ENCODE data around the gene USH2A.
"Not testable (repeated sequence)": the region's sequence is repeated elsewhere in the genome, so short reads cannot be mapped to it uniquely, and the experiment has no call there.

Gene USH2A

GRCh38 chr1:216389774-216390173 lies 33.5 kb downstream of the USH2A start:
- TF ChIP-seq POLR2AphosphoS5 (IDR thresholded peaks at IDR 0.05; ENCODE audit: low read depth, low read length) (no peak), TAF1 (IDR thresholded peaks at IDR 0.05; ENCODE audit: borderline replicate concordance, low read depth, low read length) (no peak), POLR2A (IDR thresholded peaks at IDR 0.05; ENCODE audit: low read depth, low read length) (no peak)
- DNase-seq (ENCODE audit: insufficient read length) (no peak), FAIRE-seq (no peak)

DNA sequence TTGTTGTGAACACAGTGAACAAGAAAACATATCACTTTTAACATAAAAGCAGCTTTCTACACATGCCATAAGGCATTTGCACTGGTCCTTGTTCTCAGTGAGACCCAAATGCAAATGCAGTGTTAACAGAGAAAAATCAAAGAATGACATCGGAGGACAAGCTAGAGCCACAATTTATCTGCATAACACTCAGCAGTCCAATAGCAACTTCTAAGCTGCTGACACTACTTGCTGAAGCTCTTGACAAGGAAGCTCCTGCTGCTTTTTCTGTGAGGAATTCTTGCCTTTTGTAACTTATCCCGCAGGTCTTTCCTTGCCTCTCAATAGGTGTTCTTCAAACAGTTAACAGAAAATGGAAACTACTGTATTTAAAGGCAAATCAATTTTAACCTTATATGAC lies 34.7 kb downstream of the USH2A start:
- TF ChIP-seq POLR2AphosphoS5 (IDR thresholded peaks at IDR 0.05; ENCODE audit: low read depth, low read length), result no peak
- TF ChIP-seq POLR2A (IDR thresholded peaks at IDR 0.05; ENCODE audit: low read depth, low read length), result no peak
- no peak for TF ChIP-seq TAF1 (IDR thresholded peaks at IDR 0.05; ENCODE audit: borderline replicate concordance, low read depth, low read length)
- DNase-seq (ENCODE audit: insufficient read length) (no peak), FAIRE-seq (no peak)

GRCh38 chr1:216387782-216388181 lies 35.5 kb downstream of the USH2A start:
- DNase-seq (ENCODE audit: insufficient read length), result no peak
- no peak for FAIRE-seq

GRCh38 chr1:216379441-216379840 lies 43.8 kb downstream of the USH2A start:
- TF ChIP-seq POLR2AphosphoS5 (IDR thresholded peaks at IDR 0.05; ENCODE audit: low read depth, low read length) (no peak), POLR2A (IDR thresholded peaks at IDR 0.05; ENCODE audit: low read depth, low read length) (no peak), TAF1 (IDR thresholded peaks at IDR 0.05; ENCODE audit: borderline replicate concordance, low read depth, low read length) (no peak)
- DNase-seq (ENCODE audit: insufficient read length), result no peak
- FAIRE-seq, result no peak

More at GRCh38 chr1:216387782-216388181, 35.5 kb downstream of the USH2A start:
- no peak for TF ChIP-seq POLR2A (IDR thresholded peaks at IDR 0.05; ENCODE audit: low read depth, low read length)
- TF ChIP-seq POLR2AphosphoS5 (IDR thresholded peaks at IDR 0.05; ENCODE audit: low read depth, low read length), result no peak
- TF ChIP-seq TAF1 (IDR thresholded peaks at IDR 0.05; ENCODE audit: borderline replicate concordance, low read depth, low read length), result no peak

DNA sequence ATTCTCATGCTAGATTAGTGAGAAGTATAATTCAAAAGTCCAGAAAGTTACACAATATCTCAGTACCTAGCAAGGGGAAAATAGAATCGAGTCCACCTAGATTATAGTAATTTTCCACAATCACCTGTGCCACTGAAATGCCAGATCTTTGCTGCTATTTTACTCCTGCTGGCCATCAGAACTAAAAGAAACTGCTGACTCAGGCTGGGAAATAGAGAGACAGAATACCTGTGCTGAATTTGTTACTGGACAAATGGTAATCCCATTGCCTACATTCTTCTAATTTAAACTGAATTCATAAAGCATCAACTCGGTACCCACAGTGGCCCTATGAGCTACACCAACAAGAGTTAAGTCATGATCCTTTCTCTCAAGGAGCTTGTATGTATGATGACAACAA lies 55.0 kb downstream of the USH2A start:
- TF ChIP-seq POLR2AphosphoS5 (IDR thresholded peaks at IDR 0.05; ENCODE audit: low read depth, low read length) (no peak), POLR2A (IDR thresholded peaks at IDR 0.05; ENCODE audit: low read depth, low read length) (no peak), TAF1 (IDR thresholded peaks at IDR 0.05; ENCODE audit: borderline replicate concordance, low read depth, low read length) (no peak)
- no peak for FAIRE-seq
- no peak for DNase-seq (ENCODE audit: insufficient read length)

DNA sequence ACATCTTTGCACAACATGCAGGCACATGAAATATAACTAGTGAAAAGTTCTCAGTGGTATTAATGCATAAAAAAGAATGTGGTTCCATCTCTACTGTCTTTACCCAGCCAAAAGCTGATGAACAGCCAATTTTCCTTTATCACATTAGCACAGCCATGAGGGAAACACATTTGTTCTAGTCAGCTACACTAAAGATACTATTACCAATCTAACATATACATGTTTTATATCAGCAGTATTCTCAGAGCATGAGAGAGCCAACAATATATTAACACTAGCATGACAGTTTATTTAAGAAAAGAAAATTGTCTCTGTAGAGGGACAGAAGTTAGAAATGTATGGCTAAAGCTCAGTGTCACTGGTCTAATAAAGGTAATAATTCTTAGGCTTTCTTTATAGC lies 56.3 kb downstream of the USH2A start:
- DNase-seq (ENCODE audit: insufficient read length) (no peak), FAIRE-seq (no peak)
- TF ChIP-seq POLR2A (IDR thresholded peaks at IDR 0.05; ENCODE audit: low read depth, low read length) (no peak), POLR2AphosphoS5 (IDR thresholded peaks at IDR 0.05; ENCODE audit: low read depth, low read length) (no peak)

DNA sequence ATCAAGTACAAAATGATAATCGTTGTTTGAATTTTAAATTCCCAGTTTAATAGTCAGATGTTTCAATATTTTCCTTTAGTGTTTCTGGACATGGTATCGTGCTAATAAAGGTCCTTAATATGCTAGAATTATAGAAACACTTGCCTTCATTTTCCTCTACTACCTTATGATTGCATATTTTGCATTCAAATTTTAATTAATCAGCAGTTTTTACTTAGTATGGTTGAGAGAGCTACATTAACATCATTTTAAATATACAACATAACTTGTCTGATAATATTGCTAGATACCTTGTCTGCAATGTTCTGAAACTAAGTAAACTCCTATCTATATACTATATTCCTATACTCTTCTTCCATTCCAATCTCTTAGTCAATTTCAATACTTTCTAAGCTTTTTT lies 66.3 kb downstream of the USH2A start:
- DNase-seq (ENCODE audit: insufficient read length), result no peak
- FAIRE-seq, result no peak

DNA sequence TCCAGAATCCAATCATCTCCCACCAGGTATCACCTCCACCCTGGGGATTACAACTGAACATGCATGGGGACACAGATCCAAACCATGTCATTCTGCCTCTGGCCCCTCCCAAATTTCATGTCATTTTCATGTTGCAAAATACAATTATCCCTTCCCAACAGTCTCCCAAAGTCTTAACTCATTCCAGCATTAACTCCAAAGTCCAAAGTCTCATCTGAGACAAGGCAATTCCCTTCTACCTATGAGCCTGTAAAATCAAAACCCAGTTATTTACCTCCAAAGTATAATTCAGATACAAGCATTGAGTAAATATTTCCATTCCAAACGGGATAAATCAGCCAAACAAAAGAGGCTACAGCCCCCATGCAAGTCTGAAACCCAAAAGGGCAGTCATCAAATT lies 73.1 kb downstream of the USH2A start:
- no peak for FAIRE-seq
- DNase-seq (ENCODE audit: insufficient read length), result no peak
- TF ChIP-seq TAF1 (IDR thresholded peaks at IDR 0.05; ENCODE audit: borderline replicate concordance, low read depth, low read length) (no peak), POLR2A (IDR thresholded peaks at IDR 0.05; ENCODE audit: low read depth, low read length) (no peak), POLR2AphosphoS5 (IDR thresholded peaks at IDR 0.05; ENCODE audit: low read depth, low read length) (no peak)

More for the DNA sequence above, 66.3 kb downstream of the USH2A start:
- TF ChIP-seq TAF1 (IDR thresholded peaks at IDR 0.05; ENCODE audit: borderline replicate concordance, low read depth, low read length) (no peak), POLR2A (IDR thresholded peaks at IDR 0.05; ENCODE audit: low read depth, low read length) (no peak), POLR2AphosphoS5 (IDR thresholded peaks at IDR 0.05; ENCODE audit: low read depth, low read length) (no peak)

DNA sequence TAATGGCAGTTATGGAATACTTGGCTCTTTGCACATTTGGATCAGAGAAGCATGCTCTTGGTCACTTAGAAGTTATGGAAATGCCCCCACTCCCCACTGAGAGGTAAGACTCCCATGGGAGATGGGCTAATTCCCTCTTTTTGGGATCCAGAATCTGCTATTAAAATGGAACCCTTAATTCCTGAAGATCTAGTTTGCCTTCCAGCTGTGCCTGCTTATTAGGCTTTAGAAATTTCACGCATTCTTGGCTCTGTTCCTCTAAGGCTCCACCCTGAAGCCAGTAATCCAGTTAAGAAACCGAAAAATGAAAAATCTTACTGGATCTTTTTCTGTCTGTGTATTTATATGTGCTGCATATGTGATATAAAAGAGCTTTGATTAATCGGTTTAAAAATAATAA lies 76.7 kb downstream of the USH2A start:
- no peak for DNase-seq (ENCODE audit: insufficient read length)
- FAIRE-seq, result no peak
- TF ChIP-seq TAF1 (IDR thresholded peaks at IDR 0.05; ENCODE audit: borderline replicate concordance, low read depth, low read length) (no peak), POLR2A (IDR thresholded peaks at IDR 0.05; ENCODE audit: low read depth, low read length) (no peak), POLR2AphosphoS5 (IDR thresholded peaks at IDR 0.05; ENCODE audit: low read depth, low read length) (no peak)

DNA sequence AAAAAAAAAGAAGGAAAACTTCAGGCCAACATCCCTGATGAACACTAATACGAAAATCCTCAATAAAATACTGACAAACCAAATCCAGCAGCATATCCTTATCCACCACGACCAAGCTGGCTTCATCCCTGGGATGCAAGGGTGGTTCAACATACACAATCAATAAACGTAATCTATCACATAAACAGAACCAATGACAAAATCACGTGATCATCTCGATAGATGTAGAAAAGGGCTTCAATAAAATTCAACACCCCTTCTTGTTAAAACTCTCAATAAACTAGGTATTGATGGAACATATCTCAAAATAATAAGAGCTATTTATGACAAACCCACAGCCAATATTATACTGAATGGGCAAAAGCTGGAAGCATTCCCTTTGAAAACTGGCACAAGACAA lies 82.7 kb downstream of the USH2A start:
- not testable (repeated sequence) for FAIRE-seq; DNase-seq (ENCODE audit: insufficient read length)

DNA sequence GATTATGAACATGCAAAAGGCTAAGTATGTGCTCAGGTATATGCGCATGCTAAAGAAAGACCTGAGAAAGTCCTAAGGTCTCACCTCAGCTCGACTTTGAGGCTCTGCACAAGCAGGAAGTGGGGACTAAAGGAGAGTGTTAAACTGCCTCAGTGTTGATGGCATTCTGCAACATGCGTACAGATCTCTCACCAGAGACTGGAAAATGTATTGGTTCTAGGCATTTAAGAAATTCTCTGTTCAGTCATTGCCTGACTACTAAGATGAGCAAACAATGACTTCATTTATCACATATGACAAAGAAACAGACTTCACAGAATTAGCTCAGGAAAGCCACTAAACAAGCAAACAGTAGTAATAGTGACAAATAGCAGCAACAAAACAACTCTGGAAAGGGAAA lies 90.8 kb downstream of the USH2A start:
- DNase-seq (ENCODE audit: insufficient read length), result no peak
- TF ChIP-seq POLR2AphosphoS5 (IDR thresholded peaks at IDR 0.05; ENCODE audit: low read depth, low read length) (no peak), TAF1 (IDR thresholded peaks at IDR 0.05; ENCODE audit: borderline replicate concordance, low read depth, low read length) (no peak), POLR2A (IDR thresholded peaks at IDR 0.05; ENCODE audit: low read depth, low read length) (no peak)
- FAIRE-seq, result no peak

GRCh38 chr1:216332003-216332402 lies 91.2 kb downstream of the USH2A start:
- DNase-seq (ENCODE audit: insufficient read length) (no peak), FAIRE-seq (no peak)
- TF ChIP-seq POLR2A (IDR thresholded peaks at IDR 0.05; ENCODE audit: low read depth, low read length) (no peak), POLR2AphosphoS5 (IDR thresholded peaks at IDR 0.05; ENCODE audit: low read depth, low read length) (no peak), TAF1 (IDR thresholded peaks at IDR 0.05; ENCODE audit: borderline replicate concordance, low read depth, low read length) (no peak)

DNA sequence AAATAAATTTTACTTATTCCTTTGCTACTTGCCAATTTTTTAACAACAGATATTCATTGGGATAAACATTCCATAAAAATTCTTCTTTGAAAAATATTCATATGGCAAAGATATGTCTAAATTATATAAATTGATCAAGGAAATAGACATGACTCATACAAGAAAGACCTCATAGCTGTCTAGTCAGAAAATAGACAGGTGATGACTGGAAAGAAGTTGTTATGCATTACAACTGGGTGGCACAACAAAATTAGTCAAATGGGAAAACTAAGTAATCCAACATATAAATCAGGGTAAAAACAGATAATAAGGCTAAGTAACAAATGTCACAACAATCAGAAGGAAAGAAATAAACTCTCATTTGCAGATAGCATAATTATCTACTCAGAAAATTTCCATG lies 92.0 kb downstream of the USH2A start:
- no peak for TF ChIP-seq POLR2A (IDR thresholded peaks at IDR 0.05; ENCODE audit: low read depth, low read length)
- TF ChIP-seq POLR2AphosphoS5 (IDR thresholded peaks at IDR 0.05; ENCODE audit: low read depth, low read length), result no peak
- no peak for TF ChIP-seq TAF1 (IDR thresholded peaks at IDR 0.05; ENCODE audit: borderline replicate concordance, low read depth, low read length)
- DNase-seq (ENCODE audit: insufficient read length) (no peak), FAIRE-seq (no peak)
